GM12872 (cell line): Measurements from ENCODE around the gene IRF9.

Source experiments
- TF ChIP-seq, protein P1 (sequence below): IDR thresholded peaks from 3 replicates; pipeline ENCODE4 v1.5.1; 2011; ENCODE audit warnings: low read depth, mild to moderate bottlenecking, low read length, moderate library complexity; ENCODE audit not compliant: insufficient read depth

The IRF9 gene

DNA sequence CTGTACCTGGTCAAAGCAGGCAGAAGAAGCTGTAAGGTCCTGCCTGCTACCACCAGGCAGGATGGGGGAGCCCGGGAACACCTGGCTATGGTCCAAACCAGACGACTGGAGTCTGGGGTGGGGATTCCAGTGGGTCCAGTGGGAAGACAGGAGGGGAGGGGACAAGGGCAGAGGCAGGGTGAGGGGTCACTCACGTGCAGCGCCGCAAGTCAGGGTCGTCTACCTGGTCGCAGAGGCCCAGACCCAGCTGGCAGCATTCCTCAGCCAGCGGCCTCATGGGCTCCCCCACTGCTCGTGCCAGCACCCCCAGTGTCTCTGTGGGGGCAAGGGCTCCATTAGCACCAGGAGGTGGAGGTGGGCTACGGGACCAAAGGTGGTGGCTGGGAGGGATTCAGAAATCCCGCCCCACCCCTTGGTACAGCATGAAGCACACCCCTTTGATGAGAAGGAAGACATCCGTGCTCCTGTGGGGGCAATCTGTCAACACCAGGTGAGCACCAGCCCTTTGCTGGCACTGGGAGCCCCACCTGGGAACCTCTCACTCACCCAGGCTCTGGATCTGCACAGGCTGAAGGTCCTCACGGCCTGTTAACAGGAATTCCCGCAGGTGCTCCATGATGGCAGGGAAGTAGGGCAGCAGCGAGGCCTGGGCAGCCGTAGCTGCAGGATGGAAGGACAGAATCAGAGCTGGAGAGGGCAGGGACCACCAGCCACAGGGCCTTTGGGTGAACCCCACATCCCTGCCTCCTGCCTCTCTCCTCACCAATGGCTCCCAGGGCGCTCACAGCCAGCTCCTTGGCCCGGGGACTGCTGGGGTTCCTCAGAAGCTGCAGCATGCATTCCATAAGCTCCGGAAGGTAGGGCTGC lies 23.3 kb downstream of the IRF9 start:
- TF ChIP-seq, protein P1, sequence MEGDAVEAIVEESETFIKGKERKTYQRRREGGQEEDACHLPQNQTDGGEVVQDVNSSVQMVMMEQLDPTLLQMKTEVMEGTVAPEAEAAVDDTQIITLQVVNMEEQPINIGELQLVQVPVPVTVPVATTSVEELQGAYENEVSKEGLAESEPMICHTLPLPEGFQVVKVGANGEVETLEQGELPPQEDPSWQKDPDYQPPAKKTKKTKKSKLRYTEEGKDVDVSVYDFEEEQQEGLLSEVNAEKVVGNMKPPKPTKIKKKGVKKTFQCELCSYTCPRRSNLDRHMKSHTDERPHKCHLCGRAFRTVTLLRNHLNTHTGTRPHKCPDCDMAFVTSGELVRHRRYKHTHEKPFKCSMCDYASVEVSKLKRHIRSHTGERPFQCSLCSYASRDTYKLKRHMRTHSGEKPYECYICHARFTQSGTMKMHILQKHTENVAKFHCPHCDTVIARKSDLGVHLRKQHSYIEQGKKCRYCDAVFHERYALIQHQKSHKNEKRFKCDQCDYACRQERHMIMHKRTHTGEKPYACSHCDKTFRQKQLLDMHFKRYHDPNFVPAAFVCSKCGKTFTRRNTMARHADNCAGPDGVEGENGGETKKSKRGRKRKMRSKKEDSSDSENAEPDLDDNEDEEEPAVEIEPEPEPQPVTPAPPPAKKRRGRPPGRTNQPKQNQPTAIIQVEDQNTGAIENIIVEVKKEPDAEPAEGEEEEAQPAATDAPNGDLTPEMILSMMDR, result no peak

DNA sequence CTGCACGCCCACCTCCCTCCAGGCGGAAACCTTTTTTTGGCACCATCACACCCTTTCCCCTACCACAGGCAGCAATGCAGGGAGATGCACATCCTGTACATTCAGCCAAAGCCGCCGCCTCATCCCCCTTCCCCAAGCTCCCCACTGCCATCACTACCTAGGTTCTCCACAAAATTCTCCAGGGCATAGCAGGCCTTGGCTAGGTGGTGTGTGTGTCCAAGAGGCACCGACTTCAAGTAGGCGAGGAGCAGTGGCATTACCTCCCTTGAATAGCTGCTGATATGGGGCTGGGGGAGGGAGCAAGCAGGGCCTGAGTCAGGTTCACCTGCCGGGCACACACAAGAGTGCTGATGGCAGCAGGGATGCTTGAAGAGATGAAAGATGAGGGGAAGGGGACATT lies 24.0 kb downstream of the IRF9 start:
- TF ChIP-seq, protein P1, result no peak

DNA sequence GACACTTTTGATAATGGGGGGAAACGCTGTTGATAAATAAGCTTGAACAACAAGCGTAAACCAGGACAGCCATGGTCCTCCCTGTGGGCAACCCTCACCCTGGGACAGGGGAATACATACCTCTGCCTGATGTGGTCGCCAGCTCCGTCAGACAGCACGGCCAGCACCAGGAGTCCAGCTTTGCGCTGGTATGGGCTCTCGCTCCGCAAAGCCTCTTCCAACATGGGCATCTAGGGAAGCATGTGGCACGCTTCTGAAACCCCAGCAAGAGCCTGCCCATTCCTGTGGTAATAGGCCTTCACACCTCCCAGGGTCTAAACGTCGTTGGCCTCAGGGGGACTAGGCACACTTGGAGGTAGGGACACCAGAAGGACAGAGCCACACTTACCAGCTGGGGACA lies 24.7 kb downstream of the IRF9 start:
- TF ChIP-seq, protein P1, result no peak

DNA sequence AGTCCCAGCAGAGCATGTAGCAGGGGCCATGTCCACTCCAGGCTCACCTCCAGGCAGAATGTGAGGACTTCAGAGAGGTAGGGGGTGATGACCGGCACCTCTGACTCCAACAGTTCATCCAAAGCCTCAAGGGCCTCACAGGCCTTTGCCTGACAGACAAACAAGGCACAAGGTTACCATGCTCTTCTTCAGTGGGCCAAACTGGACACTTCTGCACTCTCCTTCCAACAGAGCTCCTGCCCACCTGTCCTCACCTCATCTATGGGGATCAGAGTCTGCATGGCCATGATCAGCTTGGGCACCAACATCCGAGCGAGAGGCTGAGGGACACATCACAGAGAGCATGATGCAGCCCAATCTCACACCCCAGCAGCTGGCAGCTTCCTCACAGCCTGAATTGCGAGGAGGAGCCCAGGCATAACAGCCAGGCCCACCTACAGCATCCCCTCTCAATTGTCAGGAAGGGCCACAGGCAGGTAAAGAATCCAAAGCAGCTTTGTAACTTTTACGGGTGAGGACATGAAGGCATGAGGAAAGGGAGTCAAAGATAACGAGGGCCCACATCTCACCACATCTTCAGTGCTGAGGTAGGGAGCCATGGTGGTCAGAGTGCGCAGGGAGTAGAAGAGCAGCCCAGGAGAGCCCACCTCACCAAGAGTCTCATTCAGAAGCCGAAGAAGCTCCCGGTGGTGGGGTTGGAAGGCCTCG lies 25.9 kb downstream of the IRF9 start:
- TF ChIP-seq, protein P1, result no peak

DNA sequence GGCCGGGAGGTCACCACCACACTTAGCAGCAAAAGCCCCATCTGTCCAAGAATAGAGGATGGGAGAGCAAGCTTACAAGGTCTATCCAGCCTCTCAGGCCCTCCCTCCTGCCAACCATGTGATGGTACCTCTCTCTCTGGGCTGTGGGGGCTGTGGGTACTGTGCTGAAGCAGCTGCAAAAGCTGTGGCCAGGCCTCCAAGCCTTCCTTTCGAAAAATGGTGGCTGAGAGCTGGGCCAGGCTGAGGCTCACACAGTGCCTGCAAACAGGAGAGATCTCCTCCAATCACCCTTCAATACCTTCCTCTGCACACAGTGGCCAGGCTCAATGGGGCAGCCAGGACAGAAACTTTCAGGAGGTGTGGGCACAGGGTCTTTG lies 26.5 kb downstream of the IRF9 start:
- TF ChIP-seq, protein P1, result no peak

DNA sequence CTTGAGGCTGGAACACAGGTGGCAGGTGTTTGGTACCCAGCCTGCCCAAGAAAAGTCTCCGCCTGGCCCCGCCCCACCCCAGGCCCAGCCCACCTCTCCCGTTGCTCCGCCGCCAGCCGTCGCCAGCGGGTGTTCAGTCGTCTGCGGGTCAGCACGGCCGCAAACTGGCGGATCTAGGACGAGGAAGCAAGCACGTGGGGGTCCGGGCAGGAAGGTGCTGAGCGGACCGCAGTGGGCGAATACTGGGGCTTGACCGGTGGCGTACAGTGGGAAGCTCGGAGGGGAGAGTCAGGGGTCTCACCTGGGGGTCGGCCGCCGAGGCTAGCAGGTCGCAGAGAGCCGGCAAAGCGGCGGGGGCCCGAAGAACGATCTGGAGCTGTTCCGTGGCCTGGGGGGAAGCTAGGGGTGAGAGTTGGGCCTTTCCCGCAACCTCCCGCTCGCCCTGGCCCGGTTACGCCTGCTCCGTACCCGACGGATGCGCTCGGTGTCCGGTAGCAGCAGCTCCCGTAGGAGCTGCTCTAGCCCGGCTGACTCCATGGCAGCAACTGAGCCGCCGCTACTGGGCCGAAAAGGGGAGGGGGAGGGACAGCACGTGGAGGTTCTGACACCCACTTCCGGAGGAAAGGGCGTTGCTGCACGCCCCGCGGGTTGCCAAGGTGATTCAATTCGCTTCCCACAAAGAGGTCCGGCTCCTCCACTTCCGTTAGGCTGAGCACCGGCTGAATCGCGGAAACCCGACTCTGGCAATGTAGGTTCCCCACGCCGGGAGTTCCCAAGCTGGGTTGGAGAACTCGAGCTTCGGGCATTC lies 27.4 kb downstream of the IRF9 start, which contains the start of gene IPO4:
Gene IPO4 (minus strand): TSS at position 566 of the 808 bp plus-strand sequence. CDS start 29 bp downstream, at position 537.
- TF ChIP-seq, protein P1, result no peak

DNA sequence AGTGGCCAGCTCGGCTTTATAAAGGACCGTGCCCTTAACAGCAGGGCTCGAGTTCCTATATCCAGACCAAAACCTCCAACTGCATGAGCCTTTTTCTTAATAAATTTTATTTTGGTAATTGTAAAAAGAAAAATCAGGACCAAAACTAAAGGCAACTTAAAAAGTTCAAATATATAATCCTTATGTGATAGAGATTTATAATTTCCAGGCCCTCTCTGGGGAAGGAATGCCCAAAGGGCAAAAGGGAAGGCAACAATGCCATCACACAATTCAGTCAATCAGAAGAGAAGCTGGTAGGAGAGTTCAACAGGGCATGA lies 28.0 kb downstream of the IRF9 start:
- TF ChIP-seq, protein P1, result no peak
